Peyer's patch (tissue), 4 donors: ENCODE data around the gene FOXC2.

Source experiments
- POLR2A ChIP-seq, 2 donors: fragments of 450-650 bp; IDR thresholded peaks; one replicate each; pipeline ENCODE4 v1.5.1; 2017; ENCODE audit warnings: antibody characterized with exemption in 2 of 2, mild to moderate bottlenecking in 2 of 2, moderate library complexity in 2 of 2
- TF ChIP-seq, protein P1 (sequence below), 6 experiments: fragments of 450-650 bp in 4 of 6; fragments of 200-600 bp in 2 of 6; sonication (generic) in 1 of 6; IDR thresholded peaks; one replicate each; pipeline ENCODE4 v1.5.1; 2017 to 2019; ENCODE audit warnings: antibody characterized with exemption in 6 of 6, mild to moderate bottlenecking in 3 of 6, moderate library complexity in 1 of 6

DNA sequence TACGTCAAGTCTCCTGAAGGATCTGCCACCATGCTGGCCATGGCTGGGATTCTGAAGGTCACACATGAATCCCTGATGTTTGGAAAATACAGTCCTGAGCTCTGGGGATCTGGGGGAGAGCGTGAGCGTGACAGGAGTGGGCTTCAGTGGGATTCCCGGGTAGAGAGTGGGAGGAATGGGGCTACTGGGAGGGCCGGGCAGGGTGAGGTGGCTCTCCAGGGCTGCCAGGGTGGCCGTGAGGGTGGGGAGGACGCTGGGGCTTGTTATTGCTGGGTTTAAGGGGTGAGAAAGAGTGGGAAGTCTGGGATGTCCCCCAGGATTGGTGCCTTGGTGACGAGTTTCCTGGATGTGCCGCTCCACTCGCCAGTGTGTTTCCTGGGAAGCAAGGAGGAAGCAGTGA is 43.0 kb downstream of the FOXC2 start:
- TF ChIP-seq, protein P1, sequence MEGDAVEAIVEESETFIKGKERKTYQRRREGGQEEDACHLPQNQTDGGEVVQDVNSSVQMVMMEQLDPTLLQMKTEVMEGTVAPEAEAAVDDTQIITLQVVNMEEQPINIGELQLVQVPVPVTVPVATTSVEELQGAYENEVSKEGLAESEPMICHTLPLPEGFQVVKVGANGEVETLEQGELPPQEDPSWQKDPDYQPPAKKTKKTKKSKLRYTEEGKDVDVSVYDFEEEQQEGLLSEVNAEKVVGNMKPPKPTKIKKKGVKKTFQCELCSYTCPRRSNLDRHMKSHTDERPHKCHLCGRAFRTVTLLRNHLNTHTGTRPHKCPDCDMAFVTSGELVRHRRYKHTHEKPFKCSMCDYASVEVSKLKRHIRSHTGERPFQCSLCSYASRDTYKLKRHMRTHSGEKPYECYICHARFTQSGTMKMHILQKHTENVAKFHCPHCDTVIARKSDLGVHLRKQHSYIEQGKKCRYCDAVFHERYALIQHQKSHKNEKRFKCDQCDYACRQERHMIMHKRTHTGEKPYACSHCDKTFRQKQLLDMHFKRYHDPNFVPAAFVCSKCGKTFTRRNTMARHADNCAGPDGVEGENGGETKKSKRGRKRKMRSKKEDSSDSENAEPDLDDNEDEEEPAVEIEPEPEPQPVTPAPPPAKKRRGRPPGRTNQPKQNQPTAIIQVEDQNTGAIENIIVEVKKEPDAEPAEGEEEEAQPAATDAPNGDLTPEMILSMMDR (IDR thresholded peaks at IDR 0.05): no peak
- TF ChIP-seq POLR2A (IDR thresholded peaks at IDR 0.05): no peak
